Measurements from ENCODE around the gene UBE3A. TPM values are rescaled to one million over a fixed set of nuclear protein-coding genes. Genes with fewer than 3 reads are reported as not detected.
A peak's percentile ranks its signal among the peaks of the same experiment; 100 is the strongest.

The UBE3A gene
- total RNA-seq, 1 donor from 2014 or later = 70.0 TPM

- ATAC-seq = no peak
These were observed 36.5 kb downstream of the UBE3A start for GRCh38 chr15:25402342-25402741.

- ATAC-seq = no peak
These were observed 37.3 kb downstream of the UBE3A start for GRCh38 chr15:25401501-25401900.

GRCh38 chr15:25397100-25397499, 41.7 kb downstream of the UBE3A start:
- ATAC-seq = peak; percentile 38

GRCh38 chr15:25394898-25395297, 43.9 kb downstream of the UBE3A start:
- ATAC-seq = no peak

GRCh38 chr15:25392806-25393205, 46.0 kb downstream of the UBE3A start:
- ATAC-seq = no peak

- no peak for ATAC-seq
These were observed 46.7 kb downstream of the UBE3A start for GRCh38 chr15:25391971-25392721.

- ATAC-seq = no peak
These were observed 52.8 kb downstream of the UBE3A start for GRCh38 chr15:25385986-25386385.

- no peak for ATAC-seq
These were observed 57.2 kb downstream of the UBE3A start for GRCh38 chr15:25381579-25381978.

- ATAC-seq = no peak
These were observed 60.3 kb downstream of the UBE3A start for GRCh38 chr15:25378501-25378901.

- no peak for ATAC-seq
These were observed 63.3 kb downstream of the UBE3A start for GRCh38 chr15:25375557-25375956.

GRCh38 chr15:25374143-25374542, 64.7 kb downstream of the UBE3A start:
- no peak for ATAC-seq

GRCh38 chr15:25372298-25372697, 66.5 kb downstream of the UBE3A start:
- ATAC-seq = no peak

- no peak for ATAC-seq
These were observed 70.0 kb downstream of the UBE3A start for GRCh38 chr15:25368850-25369249.

- no peak for ATAC-seq
These were observed 72.8 kb downstream of the UBE3A start for GRCh38 chr15:25366058-25366457.

GRCh38 chr15:25362545-25362944, 76.3 kb downstream of the UBE3A start:
- no peak for ATAC-seq

- ATAC-seq = no peak
These were observed 91.1 kb downstream of the UBE3A start for GRCh38 chr15:25347707-25348106.

- peak; percentile 33 for ATAC-seq
These were observed 92.5 kb downstream of the UBE3A start for GRCh38 chr15:25346371-25346770.

GRCh38 chr15:25345943-25346342, 92.9 kb downstream of the UBE3A start:
- peak; percentile 60 for ATAC-seq

- ATAC-seq = no peak
These were observed 96.2 kb downstream of the UBE3A start for GRCh38 chr15:25342629-25343028.

GRCh38 chr15:25339431-25339830, 99.4 kb downstream of the UBE3A start:
- ATAC-seq = peak; percentile 74

- ATAC-seq = peak; percentile 32
These were observed 103.5 kb downstream of the UBE3A start for GRCh38 chr15:25335279-25335678.

- no peak for ATAC-seq
These were observed 105.8 kb downstream of the UBE3A start for GRCh38 chr15:25333049-25333448.

- ATAC-seq = no peak
These were observed 106.5 kb downstream of the UBE3A start for GRCh38 chr15:25332306-25332705.

- ATAC-seq = no peak
These were observed 107.0 kb downstream of the UBE3A start for GRCh38 chr15:25331860-25332259.

- ATAC-seq = no peak
These were observed 107.4 kb downstream of the UBE3A start for GRCh38 chr15:25331404-25331803.

Data from esophagus mucosa (tissue), 1 donor.